Kidney capillary endothelial cell (primary cell): ENCODE data around the gene AP2S1.
"Not testable (repeated sequence)": the region's sequence is repeated elsewhere in the genome, so short reads cannot be mapped to it uniquely, and the experiment has no call there.

Source experiments
- DNase-seq: peaks from one replicate; pipeline ENCODE4 v3.0.0-alpha.2; 2018; ENCODE audit warnings: low spot score

AP2S1 gene

DNA sequence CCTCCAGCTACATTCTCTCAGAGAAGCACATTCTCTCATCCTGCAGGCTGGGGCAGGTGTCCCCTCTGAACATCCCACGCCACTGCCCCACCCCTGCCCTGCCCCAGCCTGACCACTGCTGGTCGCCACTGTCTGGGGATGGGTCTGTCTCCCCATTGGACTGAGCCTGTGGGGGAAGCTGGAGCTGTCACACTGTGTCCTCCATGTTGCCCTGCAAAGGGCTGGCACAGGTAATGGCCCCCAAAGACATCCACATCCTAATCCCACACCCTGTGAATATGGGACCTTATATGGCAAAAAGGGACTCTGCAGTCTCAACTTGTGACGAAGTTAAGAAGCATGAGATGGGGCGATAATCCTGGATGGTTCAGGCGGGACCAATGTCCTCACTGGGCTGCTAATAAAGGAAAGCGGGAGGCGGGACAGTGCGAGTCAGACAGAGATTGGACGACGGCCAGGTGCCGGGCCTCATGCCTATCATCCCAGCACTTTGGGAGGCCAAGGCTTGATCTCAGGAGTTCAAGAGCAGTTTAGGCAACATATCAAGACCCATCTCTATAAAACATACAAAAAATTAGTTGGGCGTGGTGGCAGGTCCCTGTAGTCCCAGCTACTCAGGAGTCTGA, 9.1 kb downstream of the AP2S1 start:
- no peak for DNase-seq

DNA sequence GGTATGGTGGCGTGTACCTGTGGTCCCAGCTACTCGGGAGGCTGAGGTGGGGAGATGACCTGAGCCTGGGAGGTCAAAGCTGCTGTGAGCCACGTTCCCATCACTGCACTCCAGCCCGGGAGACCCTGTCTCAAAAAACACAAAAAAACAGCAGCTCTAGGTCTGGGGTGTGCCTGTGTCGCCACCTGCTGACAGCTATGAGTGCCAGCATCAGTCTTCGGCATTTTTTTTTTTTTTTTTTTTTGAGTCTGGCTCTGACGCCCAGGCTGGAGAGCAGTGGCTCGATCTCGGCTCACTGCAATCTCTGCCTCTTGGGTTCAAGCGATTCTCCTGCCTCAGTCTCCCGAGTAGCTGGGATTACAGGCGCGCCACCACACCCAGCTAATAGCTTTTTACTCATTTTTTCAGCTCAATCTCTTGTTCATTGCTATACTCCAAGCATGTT, 10.1 kb downstream of the AP2S1 start:
- peak; percentile 56 for DNase-seq

DNA sequence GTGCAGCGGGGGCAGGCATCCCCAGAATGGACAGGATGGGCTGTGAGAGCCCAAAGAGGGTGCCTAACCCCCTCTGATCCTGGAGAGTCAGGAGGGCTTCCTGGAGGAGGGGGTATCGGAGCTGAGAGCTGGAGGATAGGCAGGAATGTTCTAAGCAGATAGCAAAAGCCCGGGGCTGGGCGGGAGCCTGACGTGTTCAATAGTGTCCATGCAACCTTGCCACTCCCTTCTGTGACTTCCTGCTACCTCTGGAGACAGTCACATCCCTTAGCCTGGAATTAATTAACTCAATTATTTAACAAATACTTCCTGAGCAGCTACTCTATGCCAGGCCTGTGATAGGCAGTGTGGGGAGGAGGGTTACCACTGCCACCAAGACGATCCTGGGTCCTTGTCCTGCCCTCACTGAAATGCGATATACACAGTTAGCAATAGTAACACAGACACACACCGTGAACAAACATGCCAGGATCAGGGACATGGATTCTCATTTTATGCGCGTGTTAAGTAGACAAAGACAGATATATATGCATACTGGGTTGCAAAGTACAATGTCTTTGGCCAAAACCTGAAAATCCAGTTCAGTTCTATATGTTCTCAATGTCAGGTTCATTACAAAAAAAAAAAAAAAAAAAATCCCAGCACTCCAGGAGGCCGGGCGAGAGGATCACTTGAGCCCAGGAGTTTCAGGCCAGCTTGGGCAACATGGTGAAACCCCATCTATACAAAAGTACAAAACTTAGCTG, 10.7 kb downstream of the AP2S1 start:
- no peak for DNase-seq

DNA sequence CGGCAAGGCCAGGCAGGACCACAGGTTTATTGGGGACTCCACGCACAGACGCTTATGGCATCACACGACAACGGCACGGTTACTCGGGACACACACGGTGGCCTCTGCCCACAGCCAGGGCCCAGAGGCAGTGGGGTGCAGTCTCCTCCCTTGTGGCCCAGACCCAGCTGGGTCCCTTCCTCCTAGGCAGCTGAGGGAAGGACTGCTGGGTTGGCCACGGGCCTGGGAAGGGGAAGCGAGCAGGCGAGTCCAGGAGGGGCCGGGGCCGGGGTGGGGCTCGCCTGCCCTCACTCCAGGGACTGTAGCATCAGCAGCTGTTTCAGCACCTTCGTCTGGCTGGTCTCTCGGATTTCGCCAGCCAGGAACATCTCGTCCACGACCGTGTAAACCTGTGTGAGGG, 12.5 kb downstream of the AP2S1 start:
- DNase-seq = no peak

DNA sequence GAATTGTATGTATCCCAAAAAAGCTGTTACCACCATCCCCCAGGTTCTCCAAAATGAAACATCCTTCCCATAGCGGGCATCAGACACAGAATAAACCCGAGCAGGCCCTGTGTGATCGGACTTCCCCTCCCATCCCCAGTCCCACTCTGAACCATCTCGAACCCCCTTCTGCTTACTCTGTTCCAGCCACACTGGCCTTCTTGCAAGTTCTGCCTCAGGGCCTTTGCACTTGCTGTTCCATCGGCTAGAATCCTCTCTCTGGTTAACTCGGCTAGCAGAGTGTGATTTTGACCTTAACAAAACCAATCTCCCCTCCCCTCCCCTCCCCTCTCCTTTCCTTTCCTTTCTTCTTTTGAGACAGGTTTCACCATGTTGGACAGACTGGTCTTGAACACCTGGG, 15.7 kb downstream of the AP2S1 start:
- no peak for DNase-seq

DNA sequence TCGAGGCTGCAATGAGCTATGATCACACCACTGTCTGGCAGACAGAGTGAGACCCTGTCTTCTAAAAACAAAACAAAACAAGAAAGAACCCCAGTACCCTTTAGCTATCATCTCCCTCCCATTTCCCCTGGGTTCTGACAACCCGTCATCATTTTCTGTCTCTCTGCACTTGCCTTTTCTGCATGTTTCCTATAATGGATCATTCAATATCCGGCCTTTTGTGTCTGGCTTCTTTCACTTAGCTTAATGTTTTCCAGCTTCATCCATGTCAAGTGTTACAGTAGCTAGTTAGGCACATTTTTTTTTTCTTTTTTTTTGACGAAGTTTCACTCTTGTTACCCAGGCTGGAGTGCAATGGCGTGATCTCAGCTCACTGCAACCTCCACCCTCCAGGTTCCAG, 16.5 kb downstream of the AP2S1 start:
- DNase-seq = no peak

DNA sequence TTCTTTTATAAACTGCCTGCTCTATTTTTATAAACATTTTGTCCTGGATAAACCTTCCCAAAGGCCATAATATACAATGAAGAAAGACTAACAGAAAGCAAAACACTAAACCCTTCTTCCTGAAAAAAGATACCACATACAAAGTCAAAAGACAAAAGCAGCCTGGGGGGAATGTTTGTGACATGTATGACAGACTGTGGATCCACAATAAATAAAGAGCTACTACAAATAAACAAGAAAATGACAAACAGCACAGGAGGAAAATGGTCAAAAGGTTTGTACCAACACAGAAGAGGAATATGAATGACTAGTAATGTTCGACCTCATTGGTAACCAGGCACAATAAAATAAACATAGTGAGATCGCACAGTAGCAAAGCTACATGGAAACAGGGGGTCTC, 19.8 kb downstream of the AP2S1 start:
- no peak for DNase-seq

DNA sequence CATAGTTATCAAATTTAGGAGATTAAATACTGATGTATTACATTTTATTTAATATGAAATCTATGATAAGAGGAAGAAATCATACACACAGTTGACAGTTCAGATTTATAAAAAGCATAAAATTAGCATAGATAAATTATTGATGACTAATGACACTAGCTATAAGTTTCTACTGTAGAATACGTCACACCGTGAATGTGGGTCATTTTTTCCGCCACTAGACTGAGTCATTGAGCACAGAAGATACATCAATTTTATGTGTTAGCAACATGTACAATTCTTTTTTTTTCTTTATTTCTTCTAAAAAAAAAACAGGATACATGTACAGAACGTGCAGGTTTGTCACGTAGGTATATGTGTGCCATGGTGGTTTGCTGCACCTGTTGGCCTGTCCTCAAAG, 22.2 kb downstream of the AP2S1 start:
- no peak for DNase-seq

DNA sequence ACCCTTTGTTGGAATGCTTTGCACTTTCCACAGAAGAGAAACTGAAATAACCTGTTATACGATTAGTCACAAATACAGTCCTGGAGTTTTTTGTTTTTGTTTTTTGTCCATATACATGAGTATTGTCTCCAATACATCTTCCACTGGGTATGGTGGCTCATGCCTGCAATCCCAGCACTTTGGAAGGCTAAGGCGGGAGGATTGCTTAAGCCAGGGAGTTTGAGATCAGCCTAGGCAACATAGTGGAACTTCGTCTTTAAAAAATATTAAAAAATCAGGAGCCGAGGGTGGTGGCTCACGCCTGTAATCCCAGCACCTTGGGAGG, 25.0 kb downstream of the AP2S1 start:
- DNase-seq = no peak

DNA sequence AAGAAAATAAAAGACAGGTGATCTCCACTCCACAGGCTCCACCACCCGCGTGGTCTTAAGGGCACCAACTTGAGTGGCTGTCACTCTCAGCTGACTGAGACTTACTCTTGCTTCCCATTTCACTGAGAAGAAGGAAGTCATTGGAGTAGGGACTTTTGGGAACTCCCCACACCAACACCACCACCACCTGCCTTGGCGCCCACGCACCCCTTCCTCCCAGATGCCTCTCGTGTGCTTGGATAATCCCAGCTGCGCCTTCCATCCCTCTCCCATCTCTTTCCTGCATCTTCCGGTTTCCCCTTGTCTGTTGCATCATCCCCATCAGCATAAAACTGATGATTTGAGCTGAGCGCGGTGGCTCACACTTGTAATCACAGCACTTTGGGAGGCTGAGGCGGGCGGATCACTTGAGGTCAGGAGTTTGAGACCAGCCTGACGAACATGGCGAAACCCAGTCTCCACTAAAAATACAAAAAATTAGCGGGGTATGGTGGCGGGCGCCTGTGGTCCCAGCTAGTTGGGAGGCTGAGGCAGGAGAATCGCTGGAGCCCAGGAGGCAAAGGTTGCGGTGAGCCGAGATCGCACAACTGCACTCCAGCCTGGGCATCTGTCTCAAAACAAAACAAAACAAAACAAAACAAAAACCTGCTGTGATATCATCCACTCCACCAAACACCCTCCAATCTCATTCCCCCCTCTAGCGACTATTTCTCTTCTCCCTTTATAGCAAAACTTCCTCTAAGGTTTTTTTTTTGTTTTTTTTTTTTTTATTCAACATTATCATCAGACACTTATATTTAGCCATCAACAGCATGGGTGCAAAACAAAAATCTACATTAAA, 25.5 kb downstream of the AP2S1 start:
- DNase-seq = no peak

DNA sequence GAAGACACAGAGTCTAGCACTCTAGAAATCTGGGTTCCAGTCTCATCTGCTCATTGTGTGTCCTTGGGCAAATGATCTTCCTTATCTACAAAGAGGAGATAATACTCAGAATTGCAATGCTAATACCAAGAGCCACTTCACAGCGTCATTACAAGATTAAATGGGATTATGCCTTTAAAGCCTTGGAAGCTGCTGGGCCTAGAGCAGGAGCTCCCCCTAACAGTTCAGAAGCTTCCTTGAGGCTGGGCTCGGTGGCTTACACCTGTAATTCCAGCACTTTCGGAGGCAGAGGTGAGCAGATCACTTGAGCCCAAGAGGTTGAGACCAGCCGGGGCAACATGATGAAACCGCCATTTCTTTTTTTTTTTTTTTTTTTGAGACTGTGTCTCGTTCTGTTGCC, 27.6 kb downstream of the AP2S1 start:
- DNase-seq = no peak

DNA sequence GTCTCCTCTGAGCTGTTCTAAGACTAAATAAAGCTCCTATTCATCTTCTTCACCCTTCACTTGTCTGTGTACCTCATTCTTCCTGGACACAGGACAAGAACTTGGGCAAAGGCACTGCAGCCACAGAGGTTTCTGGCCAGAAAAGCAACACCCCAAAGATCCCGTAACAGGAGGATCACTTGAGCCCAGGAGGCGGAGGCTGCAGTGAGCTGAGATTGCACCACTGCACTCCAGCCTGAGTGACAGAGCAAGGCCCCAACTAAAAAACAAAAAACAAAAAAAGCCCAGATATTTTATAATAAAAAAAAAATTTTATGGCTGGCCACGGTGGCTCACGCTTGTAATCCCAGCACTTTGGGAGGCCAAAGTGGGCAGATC, 28.2 kb downstream of the AP2S1 start:
- not testable (repeated sequence) for DNase-seq

DNA sequence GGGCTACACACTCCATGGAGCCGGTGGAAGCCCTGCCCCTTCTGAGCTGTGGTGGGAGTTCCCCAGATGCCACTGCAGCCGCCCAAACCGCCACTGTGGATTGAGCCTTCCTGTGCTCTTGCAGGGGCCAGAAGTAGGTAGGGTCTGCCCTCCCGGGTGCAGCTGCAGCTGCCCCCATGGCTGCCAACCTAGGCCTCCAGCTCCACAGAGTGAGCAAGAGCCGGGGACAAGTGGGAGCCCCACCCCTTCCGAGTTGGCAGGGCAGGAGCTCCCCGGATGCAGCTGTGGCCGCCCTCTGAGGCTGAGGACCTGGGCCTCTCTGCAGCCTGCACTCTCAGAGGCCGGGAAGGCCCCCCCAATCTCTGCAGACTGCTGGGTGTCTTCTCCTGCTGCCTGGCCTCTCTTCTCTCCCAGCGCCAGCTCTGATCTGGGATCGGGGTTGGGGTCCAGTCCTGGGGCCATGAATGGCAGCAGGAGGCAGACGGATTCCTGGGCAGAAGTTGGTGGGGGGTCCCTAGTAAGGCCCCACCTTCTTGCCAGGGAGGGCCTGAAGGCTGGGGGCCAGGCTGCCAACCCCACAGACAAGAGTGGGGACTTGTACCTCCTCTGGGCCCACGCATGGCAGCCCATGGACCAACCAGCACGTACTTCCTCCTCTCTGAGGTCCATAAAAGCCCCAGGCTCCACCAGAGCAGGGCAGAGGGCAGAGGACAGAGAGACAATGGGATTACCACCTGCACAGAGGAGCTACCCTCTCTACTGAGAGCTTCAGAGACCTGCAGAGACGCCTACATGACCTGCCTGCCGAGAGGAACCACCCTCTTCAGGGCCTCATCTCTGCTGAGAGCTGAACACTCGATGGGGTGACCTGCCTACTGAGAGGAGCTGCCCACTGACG, 28.9 kb downstream of the AP2S1 start:
- no peak for DNase-seq

DNA sequence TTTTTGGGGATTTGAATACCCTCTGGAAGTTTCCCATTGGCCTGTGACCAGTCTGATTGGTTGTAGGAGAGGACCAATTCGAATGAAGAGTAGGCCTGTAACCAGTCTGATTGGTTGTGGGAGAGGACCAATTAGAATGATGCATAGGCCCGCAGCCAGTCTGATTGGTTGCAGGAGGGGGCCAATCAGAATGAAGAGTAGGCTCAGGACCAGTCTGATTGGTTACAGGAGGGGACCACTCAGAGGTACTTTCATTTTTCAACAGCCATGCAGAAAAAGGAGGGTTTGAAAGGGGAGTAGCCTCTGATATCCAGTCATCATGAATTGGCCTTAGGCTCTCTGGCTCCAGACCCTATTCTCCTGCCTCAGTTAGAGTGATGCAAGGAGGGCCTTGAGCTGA, 31.8 kb downstream of the AP2S1 start:
- no peak for DNase-seq

DNA sequence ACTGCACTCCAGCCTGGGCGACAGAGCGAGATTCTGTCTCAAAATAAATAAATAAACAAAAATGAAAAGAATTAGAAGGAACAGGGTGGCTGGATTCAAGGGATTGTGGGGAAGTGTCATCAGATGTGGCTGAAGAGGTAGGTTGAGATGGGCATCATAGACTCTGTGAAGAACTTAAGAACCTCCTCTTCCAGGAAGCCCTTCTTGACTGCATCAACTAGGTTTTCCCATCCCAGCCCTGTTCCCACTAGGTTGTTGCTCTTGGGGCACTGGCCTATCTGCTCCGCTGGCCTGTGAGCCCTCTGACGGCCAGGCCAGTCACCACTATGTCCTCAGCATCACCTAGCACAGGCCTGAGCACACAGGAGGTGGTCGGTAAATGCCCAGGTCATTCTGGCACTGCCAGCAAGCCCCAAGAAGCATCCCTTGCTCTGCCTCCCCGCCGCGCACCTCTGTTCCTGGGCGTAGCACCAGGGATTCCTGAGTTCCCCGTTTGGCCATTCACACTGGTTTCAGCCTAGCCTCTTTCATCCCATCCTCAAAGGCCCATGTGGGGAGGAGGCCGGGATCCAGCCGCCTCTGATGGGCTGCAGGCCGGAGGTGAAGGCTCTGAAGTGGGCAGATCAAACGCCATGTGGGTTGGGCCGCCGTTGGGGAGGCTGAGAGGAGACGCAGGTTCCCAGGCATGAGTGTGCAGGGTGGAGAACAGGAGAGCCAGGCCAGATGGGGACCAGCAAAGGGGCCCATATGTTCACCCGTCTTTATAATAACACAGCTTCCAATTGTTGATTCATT, 34.6 kb downstream of the AP2S1 start:
- DNase-seq = no peak

DNA sequence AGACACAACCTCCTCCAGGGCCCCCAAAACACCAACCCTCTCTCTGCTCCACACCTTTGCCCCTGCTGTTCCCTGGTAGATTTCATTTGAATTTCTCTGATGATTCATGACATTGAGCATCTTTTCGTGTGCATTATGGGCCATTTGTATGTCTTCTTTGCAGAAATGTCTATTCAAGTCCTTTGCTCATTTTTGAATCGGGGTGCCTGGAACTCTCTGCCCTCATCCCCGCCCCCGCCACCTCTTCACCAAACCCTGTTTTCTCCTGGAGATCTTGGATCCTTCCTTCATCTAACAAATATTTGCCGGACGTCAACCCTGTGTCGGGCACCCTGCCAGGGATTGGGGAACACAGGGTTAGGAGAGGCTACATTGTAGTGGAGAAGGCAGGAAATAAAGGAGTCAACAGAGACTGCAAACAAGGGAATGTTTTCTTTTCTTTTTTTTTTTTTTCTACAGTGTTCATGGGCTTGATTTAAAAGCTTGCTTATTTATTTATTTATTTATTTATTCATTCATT, 36.7 kb downstream of the AP2S1 start:
- no peak for DNase-seq

DNA sequence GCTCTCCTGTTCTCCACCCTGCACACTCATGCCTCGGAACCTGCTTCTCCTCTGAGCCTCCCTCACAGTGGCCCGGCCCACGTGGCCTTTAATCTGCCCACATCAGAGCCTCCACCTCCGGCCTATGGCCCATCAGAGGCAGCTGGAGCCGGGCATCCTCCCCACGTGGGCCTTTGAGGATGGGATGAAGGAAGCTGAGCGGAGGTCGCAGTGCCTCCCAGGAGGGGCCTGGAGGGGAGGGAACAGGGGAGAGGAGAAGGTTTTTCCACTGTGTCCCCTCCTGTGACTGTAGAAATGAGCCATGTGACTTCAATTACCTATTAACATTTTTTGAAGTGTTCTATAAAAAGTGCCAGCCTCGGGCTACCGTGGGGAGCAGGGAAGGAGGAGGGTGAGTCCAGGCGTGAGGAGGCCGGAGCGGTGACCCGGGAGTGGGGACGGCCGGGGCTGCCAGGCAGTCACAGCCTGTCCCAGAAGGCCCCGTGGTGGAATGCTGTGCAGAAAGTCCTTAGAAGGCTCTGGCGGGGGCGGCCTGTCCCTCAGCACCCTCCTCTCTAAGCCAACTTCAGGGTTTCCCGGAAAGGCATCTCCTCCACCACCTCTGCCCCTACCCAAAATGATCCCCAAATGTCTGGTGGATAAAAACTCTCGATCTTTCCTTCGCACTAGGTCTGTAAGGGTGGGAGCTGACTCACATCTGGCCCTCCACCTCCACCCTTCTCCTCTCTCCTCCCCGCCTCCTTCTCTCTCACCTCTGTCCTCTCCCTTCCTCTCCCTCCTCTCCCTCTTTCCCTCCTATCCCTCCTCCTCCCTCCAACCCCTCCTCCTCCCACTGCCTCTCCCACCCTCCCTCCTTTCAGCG, 37.4 kb downstream of the AP2S1 start:
- DNase-seq = no peak

DNA sequence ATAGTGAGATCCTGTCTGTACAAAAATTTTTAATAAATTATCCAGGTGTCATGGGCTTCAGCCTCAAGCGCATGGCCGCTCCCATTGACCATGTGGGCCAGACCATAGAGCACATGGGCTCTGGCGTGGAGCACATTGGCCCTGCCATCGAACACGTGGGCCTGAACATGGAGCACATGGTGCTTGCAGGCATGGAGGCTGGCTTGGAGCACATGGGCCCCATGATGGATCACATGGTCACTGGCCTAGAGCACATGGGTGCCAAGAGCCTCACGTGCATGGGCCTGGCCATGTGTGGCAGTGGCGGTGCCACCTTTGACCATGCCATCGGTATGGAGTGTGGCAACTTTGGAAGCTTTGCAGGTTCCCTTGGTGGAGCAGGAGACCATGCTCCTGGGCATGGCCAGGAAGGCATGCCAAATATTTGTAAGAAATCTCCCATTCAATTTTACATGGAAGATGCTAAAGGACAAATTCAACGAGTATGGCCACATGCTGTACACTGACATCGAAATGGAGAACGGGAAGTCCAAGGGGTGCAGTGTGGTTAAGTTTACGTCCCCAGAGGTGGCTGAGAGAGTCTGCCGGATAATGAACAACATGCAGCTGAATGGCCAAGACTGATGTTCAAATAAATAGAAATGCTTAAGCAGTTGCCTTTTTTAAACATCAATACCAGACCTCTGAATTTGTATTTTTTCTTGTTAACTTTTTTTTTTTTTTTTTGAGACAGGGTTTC, 40.9 kb downstream of the AP2S1 start:
- no peak for DNase-seq

DNA sequence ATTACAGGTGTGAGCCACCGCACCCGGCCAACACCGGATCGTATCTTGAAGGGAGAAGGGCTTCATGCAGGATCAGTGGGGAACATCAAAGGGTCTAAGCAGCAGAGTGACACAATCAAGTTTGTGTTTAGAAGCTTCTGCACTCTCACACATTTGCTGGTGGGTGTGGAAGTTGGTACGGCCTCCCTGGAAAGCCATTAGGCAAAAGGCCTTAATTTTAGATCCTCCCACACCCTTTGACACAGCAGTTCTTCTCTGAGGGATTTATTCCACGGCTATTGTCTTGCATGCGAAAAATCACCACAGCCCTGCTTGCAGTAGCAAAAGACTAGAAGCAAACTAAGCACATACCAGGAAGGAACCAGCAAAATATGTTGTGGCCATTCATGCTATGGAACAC, 44.0 kb downstream of the AP2S1 start:
- no peak for DNase-seq
